Islet precursor cell (in vitro differentiated cells): ENCODE results near the gene NR1H3.
"Not testable (repeated sequence)": the region's sequence is repeated elsewhere in the genome, so short reads cannot be mapped to it uniquely, and the experiment has no call there.

Source experiments
- DNase-seq: peaks from one replicate; pipeline ENCODE4 v3.0.0-alpha.2; 2018

The NR1H3 gene

GRCh38 chr11:47308050-47308823 lies 50.4 kb downstream of the NR1H3 start:
- no peak for DNase-seq

DNA sequence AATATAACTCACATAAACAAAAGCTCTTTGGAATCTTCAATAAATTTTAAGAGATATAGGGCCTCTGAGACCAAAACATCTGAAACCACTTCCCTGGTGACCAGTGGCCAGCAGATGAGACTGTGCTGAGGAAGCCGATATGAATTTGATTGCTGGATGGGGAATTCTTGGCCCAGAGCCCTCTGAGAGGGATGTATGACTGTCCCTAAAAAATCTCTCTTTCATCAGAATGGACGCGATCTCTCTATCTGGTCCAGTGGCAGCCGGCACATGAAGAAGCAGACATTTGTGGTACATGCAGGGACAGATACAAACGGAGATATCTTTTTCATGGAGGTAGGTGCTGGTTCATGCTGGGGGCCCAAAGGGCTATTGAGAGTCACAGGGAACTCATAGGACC lies 57.2 kb downstream of the NR1H3 start:
- no peak for DNase-seq

- DNase-seq, result not testable (repeated sequence)
Measured at GRCh38 chr11:47316501-47316900, 58.7 kb downstream of the NR1H3 start.

DNA sequence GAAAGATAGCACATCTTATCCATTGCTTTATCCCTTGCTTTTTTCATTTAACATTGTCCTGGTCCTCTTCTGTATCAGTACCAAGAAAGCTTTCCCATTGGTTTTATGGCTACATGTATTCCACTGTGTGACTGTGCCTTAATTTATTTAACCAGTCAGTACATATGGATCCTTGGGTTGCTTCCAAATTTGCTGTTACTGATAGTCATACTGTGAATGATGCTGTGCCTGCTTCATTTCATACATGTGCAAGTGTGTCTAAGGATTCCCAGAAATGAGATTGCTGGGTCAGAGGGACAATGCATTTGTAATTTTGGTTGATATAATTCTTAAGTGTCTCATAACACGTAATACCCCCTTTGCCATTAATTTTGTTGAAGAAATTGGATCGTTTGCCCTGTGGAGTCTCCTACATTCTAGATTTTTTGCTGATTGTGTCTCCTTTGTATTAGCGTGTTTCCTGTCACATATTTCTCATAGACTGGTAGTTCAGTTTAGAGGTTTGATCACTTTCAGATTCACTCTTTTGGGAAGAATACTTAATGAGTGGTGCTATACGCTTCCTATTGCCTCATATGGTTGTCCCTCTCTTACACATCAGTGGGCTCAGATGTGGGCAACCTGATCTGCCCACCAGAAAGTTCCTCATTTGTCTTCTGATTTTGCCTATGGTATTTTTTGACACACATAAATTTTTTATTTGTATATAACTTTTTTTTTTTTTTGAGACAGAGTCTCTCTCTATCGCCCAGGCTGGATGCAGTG lies 59.5 kb downstream of the NR1H3 start:
- no peak for DNase-seq

DNA sequence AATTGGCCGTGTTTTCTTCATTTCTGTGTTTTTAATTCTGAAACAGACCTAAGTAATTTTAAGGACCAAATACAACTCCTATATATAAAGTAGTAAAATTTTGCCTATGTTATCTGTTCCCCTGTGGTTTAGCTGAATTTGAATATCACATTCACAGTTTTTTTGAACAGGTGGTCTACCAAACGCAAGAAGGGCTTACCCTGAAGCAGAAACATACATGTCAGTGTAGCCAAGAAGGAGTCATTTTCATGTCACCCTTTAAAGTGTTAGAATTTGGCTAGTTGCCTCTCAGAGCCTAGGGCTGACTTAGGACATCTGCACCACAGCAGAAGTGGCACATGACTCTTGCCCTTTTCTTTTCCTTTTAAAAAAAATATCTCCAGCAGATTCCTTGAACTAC lies 60.4 kb downstream of the NR1H3 start:
- no peak for DNase-seq
